Loucy (cell line): ENCODE results near the gene LIMA1.
"Not testable (repeated sequence)": the region's sequence is repeated elsewhere in the genome, so short reads cannot be mapped to it uniquely, and the experiment has no call there.

Source experiments
- H2AFZ ChIP-seq: fragments of 200-600 bp; sonication (generic); 2 replicates; pipeline ENCODE4 v1.6.0; 2016; ENCODE audit warnings: antibody characterized with exemption, mild to moderate bottlenecking, low read length, moderate library complexity
- H3F3A ChIP-seq: fragments of 200-600 bp; 2 replicates; pipeline ENCODE4 v1.6.0; 2016; ENCODE audit warnings: antibody characterized with exemption, low read depth, mild to moderate bottlenecking
- H3K27me3 ChIP-seq: fragments of 200-600 bp; sonication (generic); 2 replicates; pipeline ENCODE4 v1.6.1; 2014; ENCODE audit warnings: low read length, mild to moderate bottlenecking; ENCODE audit not compliant: insufficient read depth, poor library complexity, severe bottlenecking
- H3K36me3 ChIP-seq: fragments of 200-600 bp; sonication (generic); 2 replicates; pipeline ENCODE4 v1.6.1; 2016; ENCODE audit warnings: low read length; ENCODE audit not compliant: insufficient read depth
- H3K4me1 ChIP-seq: fragments of 200-600 bp; sonication (generic); 2 replicates; pipeline ENCODE4 v1.5.1; 2014; ENCODE audit warnings: low read length, mild to moderate bottlenecking; ENCODE audit not compliant: insufficient read depth, poor library complexity, severe bottlenecking
- H3K4me2 ChIP-seq: fragments of 200-600 bp; sonication (generic); 2 replicates; pipeline ENCODE4 v1.6.0; 2014; ENCODE audit warnings: antibody characterized with exemption, low read length, low read depth, mild to moderate bottlenecking; ENCODE audit not compliant: poor library complexity, severe bottlenecking
- H3K4me3 ChIP-seq: fragments of 200-600 bp; sonication (generic); 2 replicates; pipeline ENCODE4 v1.5.1; 2014; ENCODE audit warnings: low read length, mild to moderate bottlenecking, mixed read lengths; ENCODE audit not compliant: poor library complexity, severe bottlenecking
- H3K79me2 ChIP-seq: fragments of 200-600 bp; sonication (generic); 2 replicates; pipeline ENCODE4 v1.6.1; 2014; ENCODE audit warnings: low read length; ENCODE audit not compliant: insufficient read depth
- H3K9ac ChIP-seq: fragments of 200-600 bp; sonication (generic); 2 replicates; pipeline ENCODE4 v1.6.0; 2014; ENCODE audit warnings: mild to moderate bottlenecking, low read depth, low read length, moderate library complexity; ENCODE audit not compliant: poor library complexity, severe bottlenecking
- H3K9me2 ChIP-seq: fragments of 200-600 bp; sonication (generic); replicated peaks from 2 replicates; pipeline ENCODE4 v1.6.1; 2016; ENCODE audit warnings: low read depth, low read length, mixed read lengths
- H3K9me3 ChIP-seq: fragments of 200-600 bp; sonication (generic); 2 replicates; pipeline ENCODE4 v1.6.1; 2014; ENCODE audit warnings: mild to moderate bottlenecking, antibody characterized with exemption, low read length, low read depth; ENCODE audit not compliant: insufficient read depth
- H4K20me1 ChIP-seq: fragments of 200-600 bp; sonication (generic); 2 replicates; pipeline ENCODE4 v1.6.0; 2014; ENCODE audit warnings: antibody characterized with exemption, low read length, mild to moderate bottlenecking; ENCODE audit not compliant: insufficient read depth, poor library complexity, severe bottlenecking
- EZH2phosphoT487 ChIP-seq: fragments of 200-600 bp; IDR thresholded peaks from 2 replicates; pipeline ENCODE4 v1.6.1; 2018; ENCODE audit warnings: antibody characterized with exemption, mild to moderate bottlenecking, moderate library complexity, borderline replicate concordance
- TF ChIP-seq, protein P1 (sequence below): fragments of 200-600 bp; sonication (generic); conservative IDR thresholded peaks from 2 replicates; pipeline ENCODE4 v1.5.1; 2014; ENCODE audit warnings: mild to moderate bottlenecking, antibody characterized with exemption, low read length

The LIMA1 gene

GRCh38 chr12:50326590-50327284 lies 43.4 kb upstream of the LIMA1 start:
- Histone ChIP-seq H3K4me2 (no peak overlapping the region), H3K9me3 (no peaks in the 10 kb centered on the region), H3K36me3 (no peaks in the 10 kb centered on the region), H3K27me3 (no peaks in the 10 kb centered on the region), H3K9ac (no peak overlapping the region), H4K20me1 (no peaks in the 10 kb centered on the region), H3K4me1 (no peaks in the 10 kb centered on the region), H3K4me3 (no peak overlapping the region), H3K9me2 (no peaks in the 10 kb centered on the region), H3F3A (no peaks in the 10 kb centered on the region), H3K79me2 (no peaks in the 10 kb centered on the region), H2AFZ (no peak overlapping the region)
- TF ChIP-seq, protein P1, sequence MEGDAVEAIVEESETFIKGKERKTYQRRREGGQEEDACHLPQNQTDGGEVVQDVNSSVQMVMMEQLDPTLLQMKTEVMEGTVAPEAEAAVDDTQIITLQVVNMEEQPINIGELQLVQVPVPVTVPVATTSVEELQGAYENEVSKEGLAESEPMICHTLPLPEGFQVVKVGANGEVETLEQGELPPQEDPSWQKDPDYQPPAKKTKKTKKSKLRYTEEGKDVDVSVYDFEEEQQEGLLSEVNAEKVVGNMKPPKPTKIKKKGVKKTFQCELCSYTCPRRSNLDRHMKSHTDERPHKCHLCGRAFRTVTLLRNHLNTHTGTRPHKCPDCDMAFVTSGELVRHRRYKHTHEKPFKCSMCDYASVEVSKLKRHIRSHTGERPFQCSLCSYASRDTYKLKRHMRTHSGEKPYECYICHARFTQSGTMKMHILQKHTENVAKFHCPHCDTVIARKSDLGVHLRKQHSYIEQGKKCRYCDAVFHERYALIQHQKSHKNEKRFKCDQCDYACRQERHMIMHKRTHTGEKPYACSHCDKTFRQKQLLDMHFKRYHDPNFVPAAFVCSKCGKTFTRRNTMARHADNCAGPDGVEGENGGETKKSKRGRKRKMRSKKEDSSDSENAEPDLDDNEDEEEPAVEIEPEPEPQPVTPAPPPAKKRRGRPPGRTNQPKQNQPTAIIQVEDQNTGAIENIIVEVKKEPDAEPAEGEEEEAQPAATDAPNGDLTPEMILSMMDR: no peak
- no peak for TF ChIP-seq EZH2phosphoT487

- Histone ChIP-seq H3K4me1 (no peaks in the 10 kb centered on the region), H3F3A (no peaks in the 10 kb centered on the region), H3K4me2 (no peak overlapping the region), H3K9me2 (no peaks in the 10 kb centered on the region), H3K9me3 (no peaks in the 10 kb centered on the region), H3K27me3 (no peaks in the 10 kb centered on the region), H2AFZ (no peak overlapping the region), H4K20me1 (no peaks in the 10 kb centered on the region), H3K4me3 (no peak overlapping the region), H3K9ac (no peak overlapping the region), H3K79me2 (no peaks in the 10 kb centered on the region), H3K36me3 (no peaks in the 10 kb centered on the region)
- no peak for TF ChIP-seq EZH2phosphoT487
- TF ChIP-seq, protein P1: no peak
These were observed 42.6 kb upstream of the LIMA1 start for GRCh38 chr12:50325890-50326391.

- not testable (repeated sequence) for H3K4me1 ChIP-seq, H3K79me2 ChIP-seq, H3K9me2 ChIP-seq, H3K9me3 ChIP-seq, H3F3A ChIP-seq, H3K9ac ChIP-seq, H4K20me1 ChIP-seq, H3K4me3 ChIP-seq, H2AFZ ChIP-seq, H3K27me3 ChIP-seq, H3K36me3 ChIP-seq, H3K4me2 ChIP-seq
These were observed 41.5 kb upstream of the LIMA1 start for GRCh38 chr12:50324770-50325169.

DNA sequence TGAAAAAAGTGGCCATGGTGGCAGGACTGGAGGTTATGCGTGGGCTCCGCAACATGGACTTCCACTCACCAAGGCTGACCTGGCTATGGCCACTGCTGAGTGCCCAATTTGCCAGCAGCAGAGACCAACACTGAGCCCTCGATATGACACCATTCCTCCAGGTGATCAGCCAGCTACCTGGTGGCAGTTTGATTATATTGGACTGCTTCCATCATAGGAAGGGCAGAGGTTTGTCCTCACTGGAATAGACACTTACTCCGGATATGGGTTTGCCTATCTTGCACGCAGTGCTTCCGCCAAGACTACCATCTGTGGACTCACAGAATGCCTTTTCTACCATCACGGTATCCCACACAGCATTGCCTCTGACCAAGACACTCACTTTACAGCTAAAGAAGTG lies 40.8 kb upstream of the LIMA1 start:
- not testable (repeated sequence) for H3K9ac ChIP-seq, H3K4me1 ChIP-seq, H3K36me3 ChIP-seq, H4K20me1 ChIP-seq, H2AFZ ChIP-seq, H3K4me2 ChIP-seq, H3F3A ChIP-seq, H3K9me3 ChIP-seq, H3K9me2 ChIP-seq, H3K4me3 ChIP-seq, H3K79me2 ChIP-seq, H3K27me3 ChIP-seq
